Activated CD4-positive, alpha-beta T cell treated with anti-CD3 and anti-CD28 coated beads for 36 hours (primary cell): ENCODE results near the gene SNX9. TPM values are rescaled to one million over a fixed set of nuclear protein-coding genes. Genes with fewer than 3 reads are reported as not detected.

ENCODE experiments used
- ATAC-seq: fragments of 200-7000 bp; cut with Tn5 transposase; one replicate; pipeline ENCODE4 v1.10.0; 2021; ENCODE audit warnings: mild to moderate bottlenecking, moderate library complexity
- CTCF ChIA-PET: fragments of 350-600 bp; sonication (Branson Sonifier 250); formaldehyde crosslinking; loops from one replicate; lab custom pipeline; 2021; ENCODE audit warnings: antibody characterized with exemption; lab: Charles Lee
- POLR2A ChIA-PET: fragments of 350-600 bp; sonication (Branson Sonifier 250); formaldehyde crosslinking; loops from one replicate; lab custom pipeline; 2021; ENCODE audit warnings: antibody characterized with exemption, inconsistent platforms; lab: Charles Lee
- DNase-seq: peaks from one replicate; pipeline ENCODE4 v3.0.0-alpha.2; 2020
- H3K27ac Mint-ChIP-seq: one replicate; pipeline ENCODE4 v1.8.0; 2021; ENCODE audit warnings: mixed read lengths
- H3K27me3 Mint-ChIP-seq: one replicate; pipeline ENCODE4 v1.8.0; 2021; ENCODE audit warnings: mixed read lengths
- H3K36me3 Mint-ChIP-seq: one replicate; pipeline ENCODE4 v1.8.0; 2021; ENCODE audit warnings: low read depth, mixed read lengths
- H3K4me1 Mint-ChIP-seq: one replicate; pipeline ENCODE4 v1.8.0; 2021; ENCODE audit warnings: mixed read lengths
- H3K4me3 Mint-ChIP-seq: one replicate; pipeline ENCODE4 v1.8.0; 2021; ENCODE audit warnings: mild to moderate bottlenecking, moderate library complexity, mixed read lengths
- H3K9me3 Mint-ChIP-seq: one replicate; pipeline ENCODE4 v1.8.0; 2021; ENCODE audit warnings: low read depth, mixed read lengths
- intact Hi-C, 2 experiments: fragments of 100-400 bp; cut with DNase I in 1 of 2; cut with micrococcal nuclease in 1 of 2; formaldehyde crosslinking; loops; one replicate each; pipeline versions ENCODE4 v1.14.2 to v1.15.1; 2022 to 2024; cut with DNase I, micrococcal nuclease
- total RNA-seq, 2 experiments: library from RNA; stranded (reverse); gene quantifications; one replicate each; pipeline ENCODE4 v1.2.3, GENCODE V29; 2021

Gene SNX9
- total RNA-seq, 2 experiments from 2014 or later = 39.4 to 43.3 TPM

GRCh38 chr6:157800420-157801237 lies 22.4 kb upstream of the SNX9 start:
- H3K27me3 Mint-ChIP-seq = peaks cover 5% of the 10 kb centered on the region
- ChIA-PET POLR2A (interaction anchor here (0.6 to 1.7 kb wide), 5 partner anchors 36 to 257 kb away, joined by 3 to 6 read pairs (median 3); no protein-coding TSS in a partner anchor), CTCF (interaction anchor here (0.7 to 3.7 kb wide), 12 partner anchors 9 to 77 kb away, joined by 3 to 20 read pairs (median 3); no protein-coding TSS in a partner anchor)
- peaks cover 62% of the 10 kb centered on the region for H3K4me1 Mint-ChIP-seq
- DNase-seq = peak; percentile 70
- peak; percentile 89 for ATAC-seq
- peaks cover 17% of the 10 kb centered on the region for H3K9me3 Mint-ChIP-seq
- peaks cover 7% of the 10 kb centered on the region for H3K36me3 Mint-ChIP-seq
- intact Hi-C loops = loop anchor here (1.0 to 2.0 kb wide), 3 partner anchors 24 to 36 kb away; no protein-coding TSS in a partner anchor
- peak overlapping the region; percentile 41 for H3K4me3 Mint-ChIP-seq
- peak overlapping the region; percentile 72 for H3K27ac Mint-ChIP-seq

- intact Hi-C loops = no loop called here
- ChIA-PET POLR2A (interaction anchor here (0.7 kb wide), 2 partner anchors 40 to 218 kb away, joined by 3 to 4 read pairs; no protein-coding TSS in a partner anchor), CTCF (interaction anchor here (0.6 to 2.6 kb wide), 7 partner anchors 10 to 94 kb away, joined by 3 to 8 read pairs (median 4); no protein-coding TSS in a partner anchor)
- H3K27me3 Mint-ChIP-seq = peaks cover 5% of the 10 kb centered on the region
- no peak overlapping the region for H3K27ac Mint-ChIP-seq
- peak; percentile 35 for ATAC-seq
- H3K9me3 Mint-ChIP-seq = peaks cover 6% of the 10 kb centered on the region
- peaks cover 6% of the 10 kb centered on the region for H3K36me3 Mint-ChIP-seq
- H3K4me3 Mint-ChIP-seq = no peak overlapping the region
- peak; percentile 50 for DNase-seq
- H3K4me1 Mint-ChIP-seq = peaks cover 42% of the 10 kb centered on the region
These were observed 18.4 kb upstream of the SNX9 start for GRCh38 chr6:157804448-157805327.

- POLR2A ChIA-PET = no interaction called here
- intact Hi-C loops = no loop called here
- no peak for ATAC-seq
These were observed 16.8 kb upstream of the SNX9 start for GRCh38 chr6:157806131-157806855.

GRCh38 chr6:157806856-157807215 lies 16.2 kb upstream of the SNX9 start:
- Mint-ChIP-seq H3K36me3 (peaks cover 6% of the 10 kb centered on the region), H3K27me3 (peaks cover 4% of the 10 kb centered on the region), H3K27ac (no peak overlapping the region), H3K4me3 (no peak overlapping the region), H3K4me1 (peaks cover 29% of the 10 kb centered on the region), H3K9me3 (peaks cover 8% of the 10 kb centered on the region)
- intact Hi-C loops = no loop called here
- DNase-seq (no peak), ATAC-seq (no peak)
- ChIA-PET POLR2A (no interaction called here), CTCF (interaction anchor here (1.2 to 2.6 kb wide), 4 partner anchors 9 to 44 kb away, joined by 4 to 8 read pairs (median 4); no protein-coding TSS in a partner anchor)

More at GRCh38 chr6:157806131-157806855, 16.8 kb upstream of the SNX9 start:
- Mint-ChIP-seq H3K27me3 (peaks cover 5% of the 10 kb centered on the region), H3K27ac (no peak overlapping the region), H3K36me3 (peaks cover 6% of the 10 kb centered on the region), H3K4me1 (peaks cover 34% of the 10 kb centered on the region), H3K9me3 (peaks cover 8% of the 10 kb centered on the region), H3K4me3 (no peak overlapping the region)
- DNase-seq = no peak
- CTCF ChIA-PET = interaction anchor here (1.0 to 2.6 kb wide), 3 partner anchors 9 to 39 kb away, joined by 3 to 8 read pairs (median 4); no protein-coding TSS in a partner anchor

- ChIA-PET POLR2A (interaction anchor here (0.6 kb wide), 1 partner anchor 36 kb away, joined by 3 read pairs; no protein-coding TSS in a partner anchor), CTCF (interaction anchor here (0.8 to 1.7 kb wide), 5 partner anchors 10 to 65 kb away, joined by 3 to 5 read pairs (median 4); no protein-coding TSS in a partner anchor)
- ATAC-seq (no peak), DNase-seq (no peak)
- Mint-ChIP-seq H3K4me3 (no peak overlapping the region), H3K4me1 (peaks cover 37% of the 10 kb centered on the region), H3K9me3 (peaks cover 8% of the 10 kb centered on the region), H3K27me3 (peaks cover 4% of the 10 kb centered on the region), H3K36me3 (peaks cover 10% of the 10 kb centered on the region), H3K27ac (no peak overlapping the region)
- intact Hi-C loops = no loop called here
These were observed 14.6 kb upstream of the SNX9 start for GRCh38 chr6:157808405-157808950.

GRCh38 chr6:157809613-157810012 lies 13.4 kb upstream of the SNX9 start:
- Mint-ChIP-seq H3K27ac (no peak overlapping the region), H3K4me1 (peaks cover 37% of the 10 kb centered on the region), H3K9me3 (peaks cover 8% of the 10 kb centered on the region), H3K36me3 (peaks cover 10% of the 10 kb centered on the region), H3K4me3 (no peak overlapping the region), H3K27me3 (peaks cover 4% of the 10 kb centered on the region)
- ChIA-PET CTCF (interaction anchor here (0.9 to 1.0 kb wide), 2 partner anchors 9 to 64 kb away, joined by 3 to 7 read pairs; no protein-coding TSS in a partner anchor), POLR2A (no interaction called here)
- DNase-seq (no peak), ATAC-seq (no peak)
- intact Hi-C loops = no loop called here

GRCh38 chr6:157811137-157811475 lies 11.9 kb upstream of the SNX9 start:
- Mint-ChIP-seq H3K4me1 (peaks cover 41% of the 10 kb centered on the region), H3K9me3 (peaks cover 8% of the 10 kb centered on the region), H3K27me3 (no peaks in the 10 kb centered on the region), H3K36me3 (peaks cover 10% of the 10 kb centered on the region), H3K27ac (no peak overlapping the region), H3K4me3 (no peak overlapping the region)
- intact Hi-C loops = no loop called here
- peak; percentile 42 for ATAC-seq
- POLR2A ChIA-PET = no interaction called here
- DNase-seq = no peak
- CTCF ChIA-PET = no interaction called here

GRCh38 chr6:157811476-157812173 lies 11.4 kb upstream of the SNX9 start:
- intact Hi-C loops = no loop called here
- CTCF ChIA-PET = interaction anchor here (1.0 kb wide), 1 partner anchor 67 kb away, joined by 3 read pairs; no protein-coding TSS in a partner anchor

GRCh38 chr6:157812425-157813171 lies 10.4 kb upstream of the SNX9 start:
- Mint-ChIP-seq H3K4me1 (peaks cover 49% of the 10 kb centered on the region), H3K27me3 (no peaks in the 10 kb centered on the region), H3K9me3 (peaks cover 8% of the 10 kb centered on the region), H3K36me3 (peaks cover 10% of the 10 kb centered on the region), H3K4me3 (no peak overlapping the region), H3K27ac (no peak overlapping the region)
- ATAC-seq = no peak
- DNase-seq = no peak
- POLR2A ChIA-PET = interaction anchor here (0.5 kb wide), 1 partner anchor 52 kb away, joined by 3 read pairs; no protein-coding TSS in a partner anchor
- CTCF ChIA-PET = interaction anchor here (1.0 kb wide), 1 partner anchor 66 kb away, joined by 3 read pairs; no protein-coding TSS in a partner anchor
- intact Hi-C loops = no loop called here

More at GRCh38 chr6:157811476-157812173, 11.4 kb upstream of the SNX9 start:
- peaks cover 10% of the 10 kb centered on the region for H3K36me3 Mint-ChIP-seq
- no peak overlapping the region for H3K27ac Mint-ChIP-seq
- no peak for ATAC-seq
- H3K4me1 Mint-ChIP-seq = peaks cover 45% of the 10 kb centered on the region
- no peak overlapping the region for H3K4me3 Mint-ChIP-seq
- DNase-seq = no peak
- no peaks in the 10 kb centered on the region for H3K27me3 Mint-ChIP-seq
- H3K9me3 Mint-ChIP-seq = peaks cover 8% of the 10 kb centered on the region
- POLR2A ChIA-PET = no interaction called here
